Stimulated activated CD4-positive, alpha-beta T cell treated with anti-CD3 and anti-CD28 coated beads, Interleukin-4, amount 100 ng/mL, for 1 hour (primary cell): ENCODE results near the gene BRIX1.
"Not testable (repeated sequence)": the region's sequence is repeated elsewhere in the genome, so short reads cannot be mapped to it uniquely, and the experiment has no call there.

Experiments
- DNase-seq: peaks from one replicate; pipeline ENCODE4 v3.0.0-alpha.2; 2020

The BRIX1 gene

GRCh38 chr5:34915856-34916192 lies 313 bp downstream of the BRIX1 start:
- DNase-seq, result no peak

GRCh38 chr5:34916518-34916917 lies 1.0 kb downstream of the BRIX1 start:
- DNase-seq, result no peak

- no peak for DNase-seq
Observed at GRCh38 chr5:34918025-34918424, 2.5 kb downstream of the BRIX1 start.

GRCh38 chr5:34919077-34919476 lies 3.6 kb downstream of the BRIX1 start:
- no peak for DNase-seq

- not testable (repeated sequence) for DNase-seq
Observed at GRCh38 chr5:34923256-34923655, 7.7 kb downstream of the BRIX1 start.

GRCh38 chr5:34923694-34924461 lies 8.4 kb downstream of the BRIX1 start:
- no peak for DNase-seq

- DNase-seq, result no peak
Observed at GRCh38 chr5:34924462-34924765, 8.9 kb downstream of the BRIX1 start.

- no peak for DNase-seq
Observed at GRCh38 chr5:34926318-34926888, 10.9 kb downstream of the BRIX1 start.

GRCh38 chr5:34927785-34928184 lies 12.3 kb downstream of the BRIX1 start:
- no peak for DNase-seq

- DNase-seq, result no peak
Observed at GRCh38 chr5:34928267-34928666, 12.8 kb downstream of the BRIX1 start.

- peak; percentile 99 for DNase-seq
Observed at GRCh38 chr5:34929134-34929719, 13.7 kb downstream of the BRIX1 start, which contains the start of gene DNAJC21. Gene DNAJC21, plus strand, starts transcription at chr5:34929559. Its CDS starts 261 bp downstream, at chr5:34929820.

GRCh38 chr5:34929720-34930461 lies 14.4 kb downstream of the BRIX1 start:
- peak; percentile 78 for DNase-seq

GRCh38 chr5:34930462-34930844 lies 14.9 kb downstream of the BRIX1 start:
- DNase-seq, result no peak

GRCh38 chr5:34930870-34931269 lies 15.4 kb downstream of the BRIX1 start:
- no peak for DNase-seq

- no peak for DNase-seq
Observed at GRCh38 chr5:34932947-34933346, 17.4 kb downstream of the BRIX1 start.

- no peak for DNase-seq
Observed at GRCh38 chr5:34941936-34942335, 26.4 kb downstream of the BRIX1 start.

GRCh38 chr5:34944044-34944443 lies 28.5 kb downstream of the BRIX1 start:
- no peak for DNase-seq

GRCh38 chr5:34944460-34945047 lies 29.0 kb downstream of the BRIX1 start:
- no peak for DNase-seq

GRCh38 chr5:34957321-34957720 lies 41.8 kb downstream of the BRIX1 start:
- no peak for DNase-seq

- DNase-seq, result no peak
Observed at GRCh38 chr5:34957857-34958690, 42.6 kb downstream of the BRIX1 start.

GRCh38 chr5:34959323-34959722 lies 43.8 kb downstream of the BRIX1 start:
- DNase-seq, result no peak

GRCh38 chr5:34967540-34967939 lies 52.0 kb downstream of the BRIX1 start:
- no peak for DNase-seq

- DNase-seq, result no peak
Observed at GRCh38 chr5:34968258-34968657, 52.7 kb downstream of the BRIX1 start.
